GM19099 (cell line): ENCODE results near the gene HHAT.
A peak's percentile ranks its signal among the peaks of the same experiment; 100 is the strongest.

ENCODE experiments used
- POLR2A ChIP-seq: IDR thresholded peaks from 3 replicates; pipeline ENCODE4 v1.6.1; 2011; ENCODE audit warnings: low read depth; ENCODE audit not compliant: insufficient read length; ENCODE audit errors: extremely low read depth

The HHAT gene

DNA sequence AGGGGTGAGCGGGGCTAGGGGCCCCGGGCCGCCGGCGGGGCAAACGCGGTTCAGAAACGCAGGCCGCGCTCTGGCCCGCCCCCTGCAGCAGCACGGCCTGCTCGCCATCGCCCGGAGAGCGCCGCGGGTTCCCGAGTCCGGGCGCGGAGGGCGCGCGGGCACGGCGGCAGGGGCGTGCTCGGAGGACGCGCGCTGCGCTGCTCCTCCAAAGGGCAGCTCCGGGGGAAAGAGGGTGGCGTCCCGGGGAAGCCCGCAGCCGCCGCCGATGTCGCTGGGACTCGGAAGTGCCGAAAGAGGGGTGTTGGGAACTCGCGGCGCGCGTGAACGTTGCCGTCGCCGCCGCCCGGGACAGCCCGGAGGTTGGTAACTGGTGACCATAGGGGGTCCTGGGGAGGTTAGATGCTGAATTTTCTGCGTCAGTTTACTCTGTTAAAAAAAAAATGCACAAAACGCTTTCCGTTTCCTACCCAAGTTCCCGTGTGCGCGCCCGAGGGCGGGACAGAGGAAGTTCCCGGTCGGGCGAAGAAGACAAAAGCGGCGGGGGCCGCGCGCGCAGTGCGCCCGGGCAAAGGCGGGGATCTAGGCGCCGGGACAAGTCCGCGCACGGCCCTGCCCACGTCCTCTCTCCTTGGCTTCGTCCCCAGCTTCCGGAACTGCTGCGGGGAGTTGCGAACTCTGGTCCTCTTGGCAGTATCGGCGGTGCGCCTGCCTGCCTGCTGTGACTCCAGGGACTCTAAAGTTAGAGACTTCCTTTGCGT lies at the start of gene HHAT:
TSS of gene HHAT (plus strand) at position 157 of the 758 bp plus-strand sequence. CDS start 20,074 bp downstream, outside the sequence.
- peak; percentile 62 for TF ChIP-seq POLR2A

DNA sequence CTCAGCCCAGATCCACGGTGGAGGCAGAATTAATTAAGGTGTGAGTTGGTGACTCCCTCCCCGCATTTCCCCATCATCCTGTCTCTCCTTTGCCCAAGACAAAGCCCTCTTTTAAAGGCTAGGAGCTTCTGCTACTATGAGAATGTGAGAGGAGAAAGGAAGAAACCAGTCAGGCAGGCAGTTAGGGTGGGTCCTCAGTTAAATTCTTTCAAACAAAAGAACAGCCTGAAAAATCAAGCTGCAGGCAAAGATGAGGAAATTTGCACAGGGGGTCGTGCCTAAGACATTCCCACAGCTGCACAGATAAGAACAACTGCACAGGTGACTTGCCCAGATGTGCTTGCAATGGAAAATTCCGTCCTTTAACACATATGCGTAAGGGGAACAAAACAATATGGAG lies 48.5 kb upstream of the HHAT start:
- no peak for TF ChIP-seq POLR2A

DNA sequence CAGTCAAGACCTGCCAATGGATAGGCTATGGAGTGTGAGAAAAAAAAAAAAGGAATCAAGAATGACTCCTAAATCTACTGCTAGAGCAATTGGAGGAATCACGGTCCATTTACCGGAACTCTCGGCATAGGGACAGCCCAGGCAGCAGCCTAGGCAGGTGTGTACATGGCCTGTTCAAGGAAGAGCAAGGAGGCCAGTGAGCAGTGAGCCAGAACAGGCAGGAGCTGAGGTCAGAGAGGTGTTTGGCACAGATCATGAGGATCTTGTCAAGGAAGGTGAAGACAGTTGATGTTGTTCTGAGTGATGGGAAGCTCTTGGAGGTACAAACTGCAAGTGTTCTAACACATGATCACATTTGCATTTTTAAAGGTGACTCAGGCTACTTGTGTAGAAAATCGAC lies 40.6 kb upstream of the HHAT start:
- TF ChIP-seq POLR2A, result no peak

DNA sequence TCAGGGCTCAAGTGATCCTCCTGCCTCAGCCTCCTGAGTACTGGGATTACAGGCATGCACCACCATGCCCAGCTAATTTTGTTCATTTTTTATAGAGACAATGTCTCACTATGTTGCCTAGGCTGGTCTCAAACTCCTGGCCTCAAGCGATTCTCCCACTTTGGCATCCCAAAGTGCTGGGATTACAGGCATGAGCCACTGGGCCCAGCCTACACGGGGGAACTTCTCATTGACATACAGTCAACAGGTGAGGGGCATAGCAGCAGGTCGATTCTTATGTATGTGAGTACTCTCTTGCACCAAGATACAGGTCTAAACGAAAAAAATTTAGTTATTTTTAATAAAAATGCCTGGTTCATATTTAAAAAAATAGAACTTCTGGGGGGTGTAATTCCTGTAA lies 39.5 kb upstream of the HHAT start:
- no peak for TF ChIP-seq POLR2A

DNA sequence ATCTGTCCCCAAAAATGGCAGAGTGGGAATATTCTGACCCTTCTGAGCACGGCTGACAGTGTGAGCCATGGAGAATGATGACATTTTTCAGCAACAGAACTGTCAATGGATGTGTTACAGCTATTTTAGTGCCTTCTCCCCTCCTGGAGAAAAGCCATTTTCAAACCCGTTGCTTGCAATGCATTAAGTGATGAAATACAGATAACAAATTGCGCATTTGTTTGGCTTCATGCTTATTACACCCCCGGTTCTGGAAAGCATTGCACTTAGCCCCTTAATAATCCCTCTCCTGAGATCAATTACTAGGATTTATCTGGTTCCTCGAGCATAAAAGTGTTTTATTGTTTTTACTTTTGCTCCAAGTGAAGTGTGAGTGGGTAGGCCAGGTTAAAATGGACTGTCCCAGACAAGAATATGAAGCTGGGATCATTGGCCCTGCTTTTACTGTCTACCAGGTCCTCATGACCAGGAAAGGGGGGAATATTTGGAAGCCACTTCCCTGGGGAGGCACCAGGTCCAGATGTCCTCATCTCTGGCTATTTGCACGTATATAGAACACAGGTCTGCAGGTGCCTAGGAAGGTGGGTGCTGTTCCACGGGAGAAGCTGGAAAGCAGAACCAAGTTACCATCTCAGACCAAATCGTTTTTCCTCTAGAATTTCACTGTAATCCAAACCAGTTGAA lies 37.5 kb upstream of the HHAT start:
- TF ChIP-seq POLR2A, result no peak

DNA sequence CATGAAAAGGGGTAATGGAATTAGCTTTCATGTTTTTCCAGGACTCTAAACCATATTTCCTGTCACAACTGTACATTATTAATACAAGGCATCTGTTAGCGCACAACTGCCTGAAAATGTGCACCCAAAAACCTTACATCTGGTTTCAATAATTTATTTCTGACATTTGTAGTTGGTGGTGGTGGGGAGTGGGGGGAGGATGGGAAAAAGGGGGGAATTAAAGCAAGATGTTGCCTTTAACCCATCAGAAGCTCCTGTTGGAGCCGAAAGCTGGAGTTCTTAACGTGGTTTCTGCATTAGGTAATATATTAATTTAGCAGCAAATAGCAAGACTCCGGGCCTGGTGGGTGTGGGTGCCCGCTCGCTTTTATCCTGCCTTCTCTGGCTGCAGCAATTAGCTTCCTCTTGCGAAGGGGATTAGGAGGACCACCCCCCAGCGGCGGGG lies 36.9 kb upstream of the HHAT start:
- TF ChIP-seq POLR2A, result no peak

DNA sequence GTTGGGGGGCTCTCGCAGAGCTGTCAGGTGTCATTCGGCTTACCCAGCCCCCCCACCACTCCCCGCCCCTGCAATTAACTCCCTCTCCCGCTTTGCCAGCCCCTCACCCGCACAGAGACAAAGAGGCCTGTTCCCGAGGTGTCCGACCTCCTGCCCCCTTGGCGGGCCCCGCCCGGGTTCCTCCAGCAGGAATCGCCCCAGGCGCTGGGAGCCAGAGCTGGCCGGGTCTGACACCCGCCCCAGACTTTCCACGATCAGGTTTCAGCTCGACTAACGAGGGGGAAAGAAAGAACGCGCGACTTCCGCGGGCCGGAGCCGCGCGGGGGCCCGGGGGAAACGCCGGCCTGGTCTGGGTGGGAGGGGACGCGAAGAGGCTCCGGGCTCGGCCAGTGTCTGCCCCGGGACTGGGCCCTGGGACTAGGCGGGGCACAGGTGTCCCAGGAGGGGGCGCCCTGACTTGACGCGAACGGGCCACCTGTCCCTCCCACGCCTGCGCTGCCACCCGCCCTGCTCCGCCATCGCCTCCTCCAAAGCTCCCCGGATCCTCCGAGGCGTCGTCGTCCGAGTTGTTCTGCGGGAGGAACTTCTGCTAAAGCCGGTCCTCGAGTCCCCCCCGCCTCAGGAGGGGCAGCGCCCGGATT lies 36.4 kb upstream of the HHAT start:
- TF ChIP-seq POLR2A, result no peak

DNA sequence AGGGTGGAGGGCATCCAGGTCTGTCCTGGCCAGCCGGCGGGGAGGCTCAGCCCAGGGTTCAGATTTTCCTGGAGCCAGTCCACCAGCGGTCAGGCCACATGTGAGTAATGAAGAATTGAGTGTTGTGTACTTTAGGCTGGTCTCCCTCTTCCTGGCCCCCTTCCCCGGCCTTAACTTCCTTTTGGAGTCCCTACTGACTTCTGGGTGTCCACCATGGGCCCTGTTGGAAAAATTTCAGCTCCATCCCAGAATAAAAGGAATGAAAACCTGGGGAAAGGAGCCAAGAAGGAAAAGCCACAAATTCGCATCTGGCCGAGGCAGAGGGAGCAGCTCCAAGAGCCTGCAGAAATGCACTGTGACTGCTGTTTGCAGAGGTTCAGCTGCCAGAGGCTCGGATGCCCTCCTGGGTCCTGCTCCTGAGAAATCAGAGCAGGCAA lies 35.5 kb upstream of the HHAT start:
- no peak for TF ChIP-seq POLR2A

DNA sequence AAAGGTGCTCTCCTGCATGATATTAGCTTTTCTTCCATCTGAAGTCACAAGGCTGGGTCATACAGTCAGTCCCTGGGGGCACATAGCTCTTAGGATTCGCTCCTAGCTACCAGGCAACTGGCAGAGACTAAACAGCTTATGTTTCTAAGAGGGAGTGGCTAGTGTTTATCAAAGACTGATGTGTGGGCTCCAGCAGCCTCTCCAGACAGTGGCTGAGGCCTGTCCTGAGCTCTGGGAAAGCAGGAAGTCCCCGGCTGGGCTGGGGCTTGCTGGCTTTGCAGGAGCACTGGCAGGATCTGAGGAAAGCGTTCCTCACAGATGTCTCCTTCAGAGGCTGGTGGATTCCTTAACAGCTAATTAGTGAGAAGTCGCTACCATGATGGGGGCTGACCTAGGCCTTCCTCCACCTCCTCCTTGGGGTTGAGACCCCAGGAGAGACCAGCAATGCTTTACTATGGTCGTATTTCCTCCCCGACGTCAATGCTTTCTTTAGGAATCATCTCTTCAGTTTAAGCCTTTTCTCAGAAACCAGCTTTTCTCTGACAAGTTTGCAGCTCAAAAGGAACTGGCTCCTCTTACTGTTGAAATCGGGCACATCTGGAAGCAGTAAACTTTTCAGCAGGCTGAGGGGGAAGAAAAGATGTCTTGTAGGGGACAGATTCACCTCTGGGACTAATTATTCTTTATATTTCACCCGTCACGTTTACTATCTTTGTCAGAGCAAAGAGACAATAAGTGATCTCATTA lies 33.5 kb upstream of the HHAT start:
- no peak for TF ChIP-seq POLR2A

DNA sequence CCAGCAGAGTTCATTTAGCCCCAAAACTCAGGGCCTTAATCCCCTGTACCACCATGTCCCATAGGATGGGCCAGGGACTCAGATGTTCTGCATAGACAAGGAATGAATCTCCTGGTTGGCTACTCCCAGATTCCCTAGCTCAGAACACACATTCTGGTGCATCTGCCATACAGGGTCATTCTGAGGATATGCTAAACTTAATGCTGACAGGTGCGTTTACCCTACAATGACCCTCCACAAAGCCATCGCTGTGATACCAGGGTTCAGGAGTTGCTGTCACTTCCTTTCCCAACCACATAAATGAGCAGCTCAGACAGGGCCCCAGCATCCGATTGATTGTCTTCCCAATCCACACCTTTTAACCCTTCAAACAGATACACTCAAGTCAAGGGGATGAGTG lies 32.0 kb upstream of the HHAT start:
- no peak for TF ChIP-seq POLR2A

DNA sequence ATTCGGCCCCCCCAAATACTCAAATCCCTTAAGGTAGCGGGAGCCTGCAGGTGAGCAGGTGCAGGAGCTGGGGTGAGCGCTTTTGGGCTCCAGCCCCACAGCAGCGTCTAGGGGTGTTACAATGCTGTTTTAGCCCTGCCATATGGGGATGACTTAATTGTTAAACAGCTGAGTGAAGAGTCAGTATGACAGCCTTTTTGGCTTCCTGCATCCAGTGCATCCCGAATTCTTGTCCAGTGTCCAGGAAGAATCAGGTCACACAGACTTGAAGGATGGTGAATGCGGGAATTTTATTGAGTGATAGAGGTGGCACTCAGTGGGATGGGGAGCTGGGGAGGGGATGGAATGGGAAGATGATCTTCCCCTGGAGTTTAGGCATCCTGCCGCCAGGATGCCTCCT lies 30.4 kb upstream of the HHAT start:
- TF ChIP-seq POLR2A, result no peak

DNA sequence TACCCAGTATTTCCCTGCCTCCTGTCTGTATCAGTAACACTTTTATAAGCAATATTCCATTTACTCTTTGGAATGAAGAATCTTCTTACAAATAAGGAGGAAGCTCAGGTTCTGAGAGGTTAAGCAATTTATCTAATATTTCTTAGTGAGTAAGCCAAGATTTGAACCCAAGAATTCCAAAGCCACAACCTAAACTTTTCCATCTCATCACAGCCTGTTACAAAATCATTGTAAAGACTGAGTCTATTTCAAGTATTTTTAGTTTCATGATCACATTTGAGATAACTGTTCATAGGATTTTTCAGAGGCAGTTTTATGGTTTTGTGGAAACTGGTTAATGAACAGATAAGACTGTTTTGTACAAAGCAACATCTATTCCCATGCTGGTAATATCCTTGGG lies 29.8 kb upstream of the HHAT start:
- TF ChIP-seq POLR2A, result no peak

DNA sequence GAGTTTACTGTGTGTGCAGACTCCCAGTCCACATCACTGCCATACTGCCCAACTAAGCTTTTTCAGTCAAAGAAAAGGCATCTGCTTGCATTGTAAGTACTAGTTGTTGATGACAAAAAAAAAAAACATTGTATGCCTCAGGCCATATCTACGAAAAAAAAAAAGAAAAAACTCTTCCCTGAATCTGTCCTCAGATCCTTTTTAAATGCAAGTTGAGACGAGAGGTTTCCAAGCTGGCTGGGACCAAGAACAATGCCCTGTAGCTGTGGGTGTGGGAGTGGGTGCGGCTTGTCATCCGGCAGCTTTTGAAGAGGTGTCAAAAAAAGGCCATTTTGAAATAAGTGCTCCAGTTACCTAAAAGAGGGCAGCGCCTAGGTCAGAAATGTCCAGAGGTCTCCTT lies 29.2 kb upstream of the HHAT start:
- no peak for TF ChIP-seq POLR2A

DNA sequence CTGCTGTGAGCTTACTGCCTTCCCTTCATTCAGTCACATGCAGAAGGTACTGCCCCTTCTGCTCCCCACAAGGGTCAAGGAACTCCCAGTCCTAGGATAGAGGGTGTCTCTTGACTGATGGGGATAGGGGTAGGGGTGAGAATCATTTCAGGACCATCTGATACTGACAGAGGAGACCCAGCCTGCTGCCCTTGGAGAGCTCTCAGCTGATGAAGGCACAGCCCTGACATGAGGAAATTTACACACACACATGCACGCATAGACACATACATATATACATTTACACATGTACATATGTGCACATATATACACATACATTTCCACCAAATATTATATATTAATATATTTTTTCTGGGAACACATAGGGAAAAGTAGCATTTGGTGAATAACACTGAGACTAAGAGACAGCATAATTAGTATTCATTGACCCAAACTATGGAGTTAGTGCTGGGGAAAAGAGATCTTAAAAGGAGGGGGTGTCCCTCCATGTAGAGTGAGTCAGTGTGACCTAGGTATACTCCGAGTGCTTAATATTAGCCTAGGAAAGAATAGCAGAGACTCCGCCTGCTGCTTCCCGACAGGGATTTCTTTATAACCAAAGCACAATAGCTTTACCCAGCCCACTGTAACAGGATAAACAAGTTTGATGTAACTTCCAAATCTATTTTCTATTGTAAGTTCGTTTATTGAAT lies 27.6 kb upstream of the HHAT start:
- no peak for TF ChIP-seq POLR2A

DNA sequence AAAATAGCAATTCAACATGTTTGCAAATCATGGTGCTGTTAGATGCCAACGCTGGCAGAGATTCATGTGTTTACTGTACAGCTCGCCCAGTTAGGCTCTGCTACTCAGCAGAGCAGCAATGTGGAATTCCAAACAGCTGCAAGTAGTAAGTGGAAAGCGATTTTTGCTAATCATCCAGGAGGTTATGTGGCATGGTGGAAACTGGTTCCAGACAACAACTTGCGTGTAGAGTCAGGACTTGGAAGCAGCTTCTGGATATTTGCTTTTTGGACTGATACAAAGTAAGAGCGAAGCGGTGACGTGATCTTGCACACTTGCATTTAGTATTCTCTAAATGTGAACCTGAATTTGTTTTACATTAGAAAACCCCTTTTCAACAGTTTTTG lies 27.1 kb upstream of the HHAT start:
- no peak for TF ChIP-seq POLR2A
